Endodermal cell (in vitro differentiated cells): ENCODE results near the gene HOXD8. TPM values are rescaled to one million over a fixed set of nuclear protein-coding genes. Genes with fewer than 3 reads are reported as not detected.

Experiments used
- DNase-seq: peaks from one replicate; pipeline ENCODE4 v3.0.0-alpha.2; 2017
- H3K27ac ChIP-seq: 2 replicates; pipeline ENCODE4 v1.5.1; 2013; ENCODE audit warnings: mild to moderate bottlenecking, low read depth, low read length, moderate library complexity
- H3K27me3 ChIP-seq: 2 replicates; pipeline ENCODE4 v1.6.1; 2013; ENCODE audit warnings: mild to moderate bottlenecking, low read length, moderate library complexity; ENCODE audit not compliant: insufficient read depth, control insufficient read depth, poor library complexity, severe bottlenecking
- H3K36me3 ChIP-seq: 2 replicates; pipeline ENCODE4 v1.7.0; 2013; ENCODE audit warnings: mild to moderate bottlenecking, low read length, moderate library complexity; ENCODE audit not compliant: control insufficient read depth, insufficient read depth
- H3K4me1 ChIP-seq: one replicate; pipeline ENCODE4 v1.7.0; 2013; ENCODE audit warnings: low read length; ENCODE audit not compliant: control insufficient read depth, insufficient read depth
- H3K4me3 ChIP-seq: 2 replicates; pipeline ENCODE4 v1.5.1; 2013; ENCODE audit warnings: mild to moderate bottlenecking, low read length, moderate library complexity
- H3K9ac ChIP-seq: 2 replicates; pipeline ENCODE4 v1.6.1; 2013; ENCODE audit warnings: mild to moderate bottlenecking, low read length, moderate library complexity; ENCODE audit not compliant: poor library complexity, severe bottlenecking; ENCODE audit errors: extremely low read depth
- H3K9me3 ChIP-seq: 2 replicates; pipeline ENCODE4 v1.6.1; 2013; ENCODE audit warnings: mild to moderate bottlenecking, low read length, moderate library complexity; ENCODE audit not compliant: control insufficient read depth
- H3K27ac Mint-ChIP-seq: 2 replicates; pipeline ENCODE4 v1.8.0; 2020; ENCODE audit warnings: mixed read lengths
- H3K27me3 Mint-ChIP-seq: 2 replicates; pipeline ENCODE4 v1.8.0; 2021; ENCODE audit warnings: mild to moderate bottlenecking, mixed read lengths; ENCODE audit not compliant: insufficient read depth
- H3K36me3 Mint-ChIP-seq: 2 replicates; pipeline ENCODE4 v1.8.0; 2020; ENCODE audit warnings: low read depth, mixed read lengths
- H3K4me1 Mint-ChIP-seq: 2 replicates; pipeline ENCODE4 v1.8.0; 2020; ENCODE audit warnings: mixed read lengths
- H3K4me3 Mint-ChIP-seq: 2 replicates; pipeline ENCODE4 v1.8.0; 2020; ENCODE audit warnings: mild to moderate bottlenecking, moderate library complexity, mixed read lengths
- H3K9me3 Mint-ChIP-seq: 2 replicates; pipeline ENCODE4 v1.8.0; 2020; ENCODE audit warnings: mild to moderate bottlenecking, mixed read lengths
- WGBS, 2 experiments: methylation state at CpG; one replicate each; pipeline versions ENCODE4 v1.1.5 to v1.1.7; 2013; ENCODE audit warnings: missing lambda C conversion rate in 2 of 2, mixed read lengths in 1 of 2; ENCODE audit not compliant: insufficient coverage in 1 of 2, insufficient read length in 1 of 2; 5-methylcytosine and 5-hydroxymethylcytosine counted together
- total RNA-seq, 2 donors: library from RNA; stranded (reverse); fragmentation: NEBNext Ultra II Directional in 1 of 2; extraction: Animal tissue kit (Norgen Biotek cat#: 25700) in 1 of 2; gene quantifications; 2 replicates in 1 of 2; 3 replicates in 1 of 2; pipeline ENCODE4 v1.2.1, GENCODE V29; 2021
- TF ChIP-seq, protein P1 (sequence below): fragments of 200-600 bp; sonication (generic); conservative IDR thresholded peaks from 2 replicates; pipeline ENCODE4 v1.5.0; 2021; ENCODE audit warnings: antibody characterized with exemption, mild to moderate bottlenecking

The HOXD8 gene
- total RNA-seq, 2 donors from 2014 or later = not detected

DNA sequence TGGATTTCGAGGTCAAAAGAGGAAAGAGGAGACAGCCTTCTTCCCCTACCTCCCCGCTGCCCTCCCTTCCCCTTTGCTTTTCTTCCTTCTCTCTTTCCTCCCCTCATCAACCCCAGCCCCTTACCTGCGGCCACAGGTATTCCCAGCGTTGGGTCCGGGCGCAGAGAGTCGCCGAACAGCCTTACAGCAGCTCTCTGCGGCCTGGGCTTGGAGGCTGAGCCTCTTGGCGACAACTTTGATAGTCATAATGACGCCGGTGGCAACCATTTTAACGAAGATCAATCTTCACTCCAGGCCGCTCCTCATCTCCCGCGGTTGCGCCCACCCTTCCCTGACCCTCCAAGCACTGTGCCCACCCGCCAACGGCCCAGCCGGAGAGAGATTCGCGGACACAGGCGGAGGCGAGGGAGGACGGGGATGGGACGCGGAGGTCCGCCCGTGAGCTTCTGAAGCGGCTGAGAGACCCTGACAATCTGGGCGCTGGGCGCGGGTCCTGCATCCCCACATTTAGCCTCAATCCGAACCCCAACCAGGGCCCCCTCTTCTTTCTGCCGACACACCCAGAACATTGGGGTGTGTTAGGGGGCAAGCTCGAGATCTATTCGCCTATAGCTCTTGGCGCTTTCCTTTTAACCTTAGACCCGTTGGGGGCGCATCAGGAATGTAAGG is 44.3 kb upstream of the HOXD8 start:
- H3K36me3 ChIP-seq = no peaks in the 10 kb centered on the region
- no peak overlapping the region for H3K27ac Mint-ChIP-seq
- peak overlapping the region; percentile 46 for H3K4me3 Mint-ChIP-seq
- WGBS, 2 experiments = 0 to 2% methylated on average over 6 to 37 of the region's 40 CpGs
- H3K4me1 Mint-ChIP-seq = peaks cover 47% of the 10 kb centered on the region
- peaks cover 98% of the 10 kb centered on the region for H3K27me3 ChIP-seq
- TF ChIP-seq, protein P1, sequence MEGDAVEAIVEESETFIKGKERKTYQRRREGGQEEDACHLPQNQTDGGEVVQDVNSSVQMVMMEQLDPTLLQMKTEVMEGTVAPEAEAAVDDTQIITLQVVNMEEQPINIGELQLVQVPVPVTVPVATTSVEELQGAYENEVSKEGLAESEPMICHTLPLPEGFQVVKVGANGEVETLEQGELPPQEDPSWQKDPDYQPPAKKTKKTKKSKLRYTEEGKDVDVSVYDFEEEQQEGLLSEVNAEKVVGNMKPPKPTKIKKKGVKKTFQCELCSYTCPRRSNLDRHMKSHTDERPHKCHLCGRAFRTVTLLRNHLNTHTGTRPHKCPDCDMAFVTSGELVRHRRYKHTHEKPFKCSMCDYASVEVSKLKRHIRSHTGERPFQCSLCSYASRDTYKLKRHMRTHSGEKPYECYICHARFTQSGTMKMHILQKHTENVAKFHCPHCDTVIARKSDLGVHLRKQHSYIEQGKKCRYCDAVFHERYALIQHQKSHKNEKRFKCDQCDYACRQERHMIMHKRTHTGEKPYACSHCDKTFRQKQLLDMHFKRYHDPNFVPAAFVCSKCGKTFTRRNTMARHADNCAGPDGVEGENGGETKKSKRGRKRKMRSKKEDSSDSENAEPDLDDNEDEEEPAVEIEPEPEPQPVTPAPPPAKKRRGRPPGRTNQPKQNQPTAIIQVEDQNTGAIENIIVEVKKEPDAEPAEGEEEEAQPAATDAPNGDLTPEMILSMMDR = no peak
- no peak overlapping the region for H3K9ac ChIP-seq
- peaks cover 12% of the 10 kb centered on the region for H3K4me1 ChIP-seq
- peaks cover 100% of the 10 kb centered on the region for H3K27me3 Mint-ChIP-seq
- peak; percentile 78 for DNase-seq
- no peak overlapping the region for H3K27ac ChIP-seq
- no peaks in the 10 kb centered on the region for H3K36me3 Mint-ChIP-seq
- peaks cover 5% of the 10 kb centered on the region for H3K9me3 Mint-ChIP-seq
- H3K9me3 ChIP-seq = no peaks in the 10 kb centered on the region
- H3K4me3 ChIP-seq = peak overlapping the region; percentile 64

DNA sequence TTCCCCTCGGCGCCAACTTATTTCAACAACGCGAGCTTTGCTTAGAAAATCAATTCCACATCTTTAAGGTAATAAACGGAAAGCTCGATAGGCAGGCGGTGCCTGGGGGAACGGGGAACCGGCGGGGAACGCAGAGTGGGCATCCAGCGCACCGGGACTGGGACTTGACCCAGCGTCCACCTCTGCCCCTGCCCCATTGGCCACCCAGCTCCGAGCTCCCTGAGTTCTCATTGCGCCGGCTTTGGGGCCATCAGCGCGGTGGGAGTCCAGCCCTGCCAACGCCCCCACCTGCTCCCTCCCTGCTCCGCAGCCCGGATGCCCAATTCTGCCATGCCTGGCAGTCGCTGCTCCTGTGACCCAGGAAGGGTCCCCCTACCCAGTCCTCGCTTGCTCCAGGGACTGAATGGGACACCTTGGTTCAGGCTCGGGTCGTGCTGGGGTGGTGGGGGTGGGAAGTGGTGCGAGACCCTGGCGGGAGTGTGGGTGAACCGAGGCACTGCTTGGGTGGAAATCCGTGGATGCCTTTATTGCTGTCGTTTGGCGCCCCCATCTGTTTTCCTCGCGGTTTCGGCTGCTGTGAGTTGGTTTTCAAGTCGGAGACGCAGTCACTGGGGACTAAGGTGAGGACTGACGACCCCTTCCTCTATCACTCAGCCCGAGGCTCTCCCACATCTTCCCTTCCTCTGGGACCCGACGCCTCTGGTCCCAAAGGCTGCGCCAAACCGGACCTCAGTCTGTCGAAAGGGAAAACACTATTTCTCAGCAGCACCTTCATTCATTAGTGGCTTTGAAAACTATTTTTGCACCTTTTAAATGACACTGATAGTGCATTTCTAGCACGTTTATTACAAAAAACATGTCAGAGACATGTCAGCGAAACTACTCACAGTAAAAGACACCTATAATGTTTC is 43.4 kb upstream of the HOXD8 start:
- Mint-ChIP-seq H3K4me3 (peak overlapping the region; percentile 46), H3K36me3 (no peaks in the 10 kb centered on the region), H3K4me1 (peaks cover 44% of the 10 kb centered on the region), H3K27me3 (peaks cover 100% of the 10 kb centered on the region), H3K27ac (no peak overlapping the region), H3K9me3 (peaks cover 3% of the 10 kb centered on the region)
- peak; percentile 88 for DNase-seq
- no peak overlapping the region for H3K27ac ChIP-seq
- H3K36me3 ChIP-seq = no peaks in the 10 kb centered on the region
- H3K9me3 ChIP-seq = peaks cover 5% of the 10 kb centered on the region
- TF ChIP-seq, protein P1 = peak; percentile 78
- H3K27me3 ChIP-seq = peaks cover 98% of the 10 kb centered on the region
- 1 to 2% methylated on average over 27 to 46 of the region's 46 CpGs for WGBS, 2 experiments
- H3K9ac ChIP-seq = no peak overlapping the region
- H3K4me3 ChIP-seq = peak overlapping the region; percentile 64
- H3K4me1 ChIP-seq = peaks cover 12% of the 10 kb centered on the region

DNA sequence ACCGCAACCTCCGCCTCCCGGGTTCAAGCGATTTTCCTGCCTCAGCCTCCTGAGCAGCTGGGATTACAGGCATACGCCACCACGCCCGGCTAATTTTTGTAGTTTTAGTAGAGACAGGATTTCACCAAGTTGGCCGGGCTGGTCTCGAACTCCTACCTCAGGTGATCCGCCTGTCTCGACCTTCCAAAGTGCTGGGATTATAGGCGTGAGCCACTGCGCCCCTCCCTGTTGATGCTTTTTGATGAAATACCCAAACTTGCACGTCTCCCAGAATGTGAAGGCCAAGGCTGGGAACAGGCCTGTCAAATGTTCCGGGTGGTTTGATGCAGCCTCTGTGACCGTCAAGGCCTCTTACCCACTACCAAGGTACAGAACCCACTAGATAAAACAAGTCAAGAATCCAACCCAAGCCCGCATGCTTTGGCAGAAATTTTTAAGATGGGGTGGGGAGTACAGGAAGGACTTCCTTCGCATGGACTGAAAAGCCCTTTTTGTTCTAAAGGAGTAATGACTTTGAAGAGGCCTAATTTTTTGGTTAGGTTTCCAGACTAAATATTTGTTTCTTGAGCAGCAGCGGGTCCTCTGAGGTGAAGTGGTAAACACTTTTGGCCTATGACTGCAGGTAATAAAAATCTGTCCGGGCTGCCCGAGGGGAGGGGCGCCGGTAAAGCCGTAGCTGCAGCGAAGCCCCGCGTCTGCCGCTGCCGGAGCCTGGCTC is 42.0 kb upstream of the HOXD8 start:
- H3K4me1 ChIP-seq = peaks cover 12% of the 10 kb centered on the region
- Mint-ChIP-seq H3K27ac (no peak overlapping the region), H3K4me1 (peaks cover 51% of the 10 kb centered on the region), H3K36me3 (no peaks in the 10 kb centered on the region), H3K4me3 (peak overlapping the region; percentile 54), H3K27me3 (peaks cover 98% of the 10 kb centered on the region), H3K9me3 (no peaks in the 10 kb centered on the region)
- TF ChIP-seq, protein P1 = no peak
- peak; percentile 45 for DNase-seq
- 18 to 21% methylated on average over 23 to 29 of the region's 29 CpGs for WGBS, 2 experiments
- peaks cover 98% of the 10 kb centered on the region for H3K27me3 ChIP-seq
- H3K9ac ChIP-seq = no peak overlapping the region
- H3K4me3 ChIP-seq = peak overlapping the region; percentile 61
- no peak overlapping the region for H3K27ac ChIP-seq
- H3K36me3 ChIP-seq = no peaks in the 10 kb centered on the region
- H3K9me3 ChIP-seq = peaks cover 5% of the 10 kb centered on the region
